A549 (cell line): Measurements from ENCODE around the gene MAD1L1.

Experiments used
- CHD2 ChIP-seq: fragments of 150-350 bp; IDR thresholded peaks from 2 replicates; pipeline ENCODE4 v1.6.1; 2014; ENCODE audit warnings: low read length; ENCODE audit not compliant: partially characterized antibody
- EP300 ChIP-seq, 2 experiments: fragments of >200 bp; sonication (Bioruptor Twin); formaldehyde crosslinking; IDR thresholded peaks; 2 replicates in 1 of 2; 3 replicates in 1 of 2; pipeline ENCODE4 v1.6.1; 2016 to 2017
- GATA3 ChIP-seq: IDR thresholded peaks from 2 replicates; pipeline ENCODE4 v1.6.1; 2012; ENCODE audit warnings: borderline replicate concordance
- JUN ChIP-seq, 2 experiments: fragments of >200 bp; sonication (Bioruptor Twin); formaldehyde crosslinking; IDR thresholded peaks; 2 replicates in 1 of 2; 3 replicates in 1 of 2; pipeline ENCODE4 v1.6.1; 2016 to 2017
- MAFK ChIP-seq: fragments of 450-650 bp; IDR thresholded peaks from 2 replicates; pipeline ENCODE4 v1.6.1; 2014; ENCODE audit not compliant: partially characterized antibody
- MAZ ChIP-seq: fragments of 150-350 bp; IDR thresholded peaks from 2 replicates; pipeline ENCODE4 v1.6.1; 2014; ENCODE audit warnings: antibody characterized with exemption, low read depth, low read length, borderline replicate concordance
- RNF2 ChIP-seq: fragments of 200-600 bp; sonication (generic); IDR thresholded peaks from 2 replicates; pipeline ENCODE4 v1.6.1; 2016; ENCODE audit warnings: low read depth, mild to moderate bottlenecking, antibody characterized with exemption, moderate library complexity, borderline replicate concordance
- TF ChIP-seq, protein P1 (sequence below): fragments of >200 bp; sonication (Bioruptor Twin); formaldehyde crosslinking; IDR thresholded peaks from 3 replicates; pipeline ENCODE4 v1.5.1; 2016
- TF ChIP-seq, protein P2 (sequence below): IDR thresholded peaks from 2 replicates; pipeline ENCODE4 v1.6.1; 2012; ENCODE audit warnings: low read depth, borderline replicate concordance
- TF ChIP-seq, protein P3 (sequence below): IDR thresholded peaks from 2 replicates; pipeline ENCODE4 v1.6.1; 2012
- TF ChIP-seq, protein P4 (sequence below): fragments of >200 bp; sonication (Bioruptor Twin); formaldehyde crosslinking; IDR thresholded peaks from 3 replicates; pipeline ENCODE4 v1.6.1; 2016

DNA sequence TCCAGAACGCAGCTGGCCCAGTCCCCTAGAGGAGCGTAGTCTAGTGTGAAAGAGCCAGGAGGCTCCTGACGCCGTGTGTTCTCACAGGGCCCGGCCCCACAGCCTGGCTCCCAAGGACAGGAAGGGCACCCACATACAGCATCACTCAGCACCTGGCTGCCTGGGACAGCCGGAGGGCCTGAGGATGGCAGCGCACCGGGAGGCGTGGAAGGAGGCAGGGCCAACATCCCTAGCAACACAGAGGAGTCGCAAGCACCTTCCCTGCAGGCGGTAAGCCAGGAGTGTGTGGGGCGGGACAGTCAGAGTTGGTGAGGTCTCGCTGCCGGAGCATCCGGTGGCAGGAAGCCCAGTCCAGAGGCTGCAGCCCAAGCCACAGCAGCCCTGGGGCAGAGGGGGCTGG is 125.8 kb downstream of the MAD1L1 start:
- TF ChIP-seq, protein P1, sequence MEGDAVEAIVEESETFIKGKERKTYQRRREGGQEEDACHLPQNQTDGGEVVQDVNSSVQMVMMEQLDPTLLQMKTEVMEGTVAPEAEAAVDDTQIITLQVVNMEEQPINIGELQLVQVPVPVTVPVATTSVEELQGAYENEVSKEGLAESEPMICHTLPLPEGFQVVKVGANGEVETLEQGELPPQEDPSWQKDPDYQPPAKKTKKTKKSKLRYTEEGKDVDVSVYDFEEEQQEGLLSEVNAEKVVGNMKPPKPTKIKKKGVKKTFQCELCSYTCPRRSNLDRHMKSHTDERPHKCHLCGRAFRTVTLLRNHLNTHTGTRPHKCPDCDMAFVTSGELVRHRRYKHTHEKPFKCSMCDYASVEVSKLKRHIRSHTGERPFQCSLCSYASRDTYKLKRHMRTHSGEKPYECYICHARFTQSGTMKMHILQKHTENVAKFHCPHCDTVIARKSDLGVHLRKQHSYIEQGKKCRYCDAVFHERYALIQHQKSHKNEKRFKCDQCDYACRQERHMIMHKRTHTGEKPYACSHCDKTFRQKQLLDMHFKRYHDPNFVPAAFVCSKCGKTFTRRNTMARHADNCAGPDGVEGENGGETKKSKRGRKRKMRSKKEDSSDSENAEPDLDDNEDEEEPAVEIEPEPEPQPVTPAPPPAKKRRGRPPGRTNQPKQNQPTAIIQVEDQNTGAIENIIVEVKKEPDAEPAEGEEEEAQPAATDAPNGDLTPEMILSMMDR, result no peak
- TF ChIP-seq RNF2 (no peak), GATA3 (no peak), MAFK (no peak), CHD2 (no peak), JUN (IDR thresholded peaks at IDR 0.05) (no peak), EP300 (IDR thresholded peaks at IDR 0.05) (no peak), MAZ (no peak)
- TF ChIP-seq, protein P2, sequence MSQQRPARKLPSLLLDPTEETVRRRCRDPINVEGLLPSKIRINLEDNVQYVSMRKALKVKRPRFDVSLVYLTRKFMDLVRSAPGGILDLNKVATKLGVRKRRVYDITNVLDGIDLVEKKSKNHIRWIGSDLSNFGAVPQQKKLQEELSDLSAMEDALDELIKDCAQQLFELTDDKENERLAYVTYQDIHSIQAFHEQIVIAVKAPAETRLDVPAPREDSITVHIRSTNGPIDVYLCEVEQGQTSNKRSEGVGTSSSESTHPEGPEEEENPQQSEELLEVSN, result no peak
- TF ChIP-seq, protein P3, sequence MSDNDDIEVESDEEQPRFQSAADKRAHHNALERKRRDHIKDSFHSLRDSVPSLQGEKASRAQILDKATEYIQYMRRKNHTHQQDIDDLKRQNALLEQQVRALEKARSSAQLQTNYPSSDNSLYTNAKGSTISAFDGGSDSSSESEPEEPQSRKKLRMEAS, result no peak
- TF ChIP-seq, protein P4, sequence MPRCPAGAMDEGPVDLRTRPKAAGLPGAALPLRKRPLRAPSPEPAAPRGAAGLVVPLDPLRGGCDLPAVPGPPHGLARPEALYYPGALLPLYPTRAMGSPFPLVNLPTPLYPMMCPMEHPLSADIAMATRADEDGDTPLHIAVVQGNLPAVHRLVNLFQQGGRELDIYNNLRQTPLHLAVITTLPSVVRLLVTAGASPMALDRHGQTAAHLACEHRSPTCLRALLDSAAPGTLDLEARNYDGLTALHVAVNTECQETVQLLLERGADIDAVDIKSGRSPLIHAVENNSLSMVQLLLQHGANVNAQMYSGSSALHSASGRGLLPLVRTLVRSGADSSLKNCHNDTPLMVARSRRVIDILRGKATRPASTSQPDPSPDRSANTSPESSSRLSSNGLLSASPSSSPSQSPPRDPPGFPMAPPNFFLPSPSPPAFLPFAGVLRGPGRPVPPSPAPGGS, result no peak
